Inferior parietal cortex (tissue), 1 donor: Measurements from ENCODE around the gene CATSPERE.
A peak's percentile ranks its signal among the peaks of the same experiment; 100 is the strongest.
"Not testable (repeated sequence)": the region's sequence is repeated elsewhere in the genome, so short reads cannot be mapped to it uniquely, and the experiment has no call there.

Experiments
- DNase-seq: peaks from one replicate; pipeline ENCODE4 v3.0.0-alpha.2; 2016; ENCODE audit errors: extremely low spot score

The CATSPERE gene

DNA sequence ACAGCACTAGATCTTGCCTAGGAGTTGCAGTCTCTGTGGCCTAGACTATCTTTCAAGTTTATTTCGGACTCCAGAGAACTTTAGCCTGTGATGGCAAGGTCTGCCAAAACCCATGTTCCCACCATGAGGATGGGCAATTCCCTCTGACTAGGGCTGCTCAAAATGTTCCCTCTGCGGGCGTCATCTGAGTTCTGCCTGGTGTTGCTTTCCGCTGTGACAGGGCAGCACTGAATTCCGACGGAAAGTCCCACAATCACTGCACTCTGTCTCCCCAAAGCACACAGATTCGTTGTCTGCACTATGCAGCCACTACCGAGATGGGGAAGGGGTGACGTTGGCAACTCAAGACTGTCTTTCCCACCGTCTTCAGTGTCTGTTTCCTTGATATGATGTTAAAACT, 75.2 kb downstream of the CATSPERE start:
- no peak for DNase-seq

DNA sequence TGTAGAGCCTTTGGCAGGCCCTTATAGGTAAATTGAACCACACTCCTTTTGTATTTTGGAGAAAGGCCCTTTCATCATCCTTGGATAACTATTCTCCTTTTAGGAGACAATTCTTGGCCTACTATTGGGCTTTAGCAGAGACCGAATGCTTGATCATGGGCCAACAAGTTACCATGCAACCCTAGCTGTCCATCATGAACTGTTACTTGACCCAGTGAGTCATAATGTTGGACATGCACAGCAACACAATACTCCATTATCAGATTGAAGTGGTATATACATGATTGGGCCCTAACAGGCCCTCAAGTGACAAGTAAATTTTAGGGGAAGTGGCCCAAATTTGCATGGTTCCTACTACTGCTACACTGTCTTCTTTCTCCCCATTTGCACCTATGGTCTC, 84.4 kb downstream of the CATSPERE start:
- DNase-seq = no peak

DNA sequence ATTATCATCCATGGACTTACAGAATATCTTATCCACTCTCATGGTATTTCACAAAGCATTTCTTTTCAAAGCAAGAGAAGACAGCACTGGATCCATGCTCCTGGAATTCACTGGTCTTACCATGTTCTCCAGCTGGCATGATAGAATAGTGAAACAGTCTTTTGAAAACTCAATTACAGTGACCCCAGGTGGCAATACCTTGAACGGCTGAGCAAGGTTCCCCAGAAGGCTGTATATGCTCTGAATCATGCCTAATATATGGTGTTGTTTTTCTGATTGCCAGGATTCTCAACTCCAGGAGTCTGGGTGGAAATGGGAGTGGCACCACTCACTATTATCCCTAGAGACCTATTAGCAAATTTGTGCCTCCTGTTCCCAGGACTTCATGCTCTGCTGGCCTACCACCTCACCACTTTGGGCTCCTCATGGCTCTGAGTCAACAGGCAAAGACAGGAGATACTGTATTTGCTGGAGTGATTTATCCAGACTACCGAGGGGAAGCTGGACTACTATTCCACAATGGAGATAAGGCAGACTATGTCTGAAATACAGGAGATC, 87.6 kb downstream of the CATSPERE start:
- no peak for DNase-seq

DNA sequence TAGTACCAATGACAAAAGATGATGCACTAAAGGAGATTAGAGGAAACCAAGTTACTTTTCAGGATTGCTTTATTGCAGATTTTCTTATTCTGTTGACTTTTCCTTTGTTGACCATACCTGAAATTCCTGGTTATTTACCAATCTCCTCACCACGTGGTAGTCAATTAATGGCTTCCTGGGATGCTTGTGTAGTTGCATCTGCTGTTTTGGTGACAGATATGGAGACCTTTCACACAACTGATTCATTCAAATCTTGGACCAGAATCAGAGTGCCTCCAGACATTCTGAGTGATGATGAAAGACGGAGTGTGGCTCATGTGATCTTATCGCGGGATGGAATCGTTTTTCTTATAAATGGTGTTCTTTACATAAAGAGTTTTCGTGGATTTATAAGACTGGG, 91.3 kb downstream of the CATSPERE start:
- no peak for DNase-seq

DNA sequence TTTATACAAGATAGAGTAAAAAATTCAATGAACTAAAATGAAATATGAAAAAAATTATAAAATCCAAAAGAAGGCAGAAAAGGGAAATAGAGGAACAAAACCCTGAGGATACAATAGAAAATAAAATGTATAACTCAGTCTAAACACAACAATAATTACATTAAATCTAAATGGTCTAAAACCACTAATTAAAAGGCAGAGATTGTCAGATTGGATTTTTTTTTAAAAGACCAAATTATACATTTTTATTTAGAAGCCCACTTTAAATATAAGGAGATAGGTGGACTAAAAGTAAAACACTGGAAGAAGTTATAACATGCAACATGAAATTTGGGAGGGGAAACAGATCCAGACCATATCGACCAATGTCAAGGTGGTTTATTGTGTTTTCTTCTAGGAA, 95.2 kb downstream of the CATSPERE start:
- DNase-seq = no peak

DNA sequence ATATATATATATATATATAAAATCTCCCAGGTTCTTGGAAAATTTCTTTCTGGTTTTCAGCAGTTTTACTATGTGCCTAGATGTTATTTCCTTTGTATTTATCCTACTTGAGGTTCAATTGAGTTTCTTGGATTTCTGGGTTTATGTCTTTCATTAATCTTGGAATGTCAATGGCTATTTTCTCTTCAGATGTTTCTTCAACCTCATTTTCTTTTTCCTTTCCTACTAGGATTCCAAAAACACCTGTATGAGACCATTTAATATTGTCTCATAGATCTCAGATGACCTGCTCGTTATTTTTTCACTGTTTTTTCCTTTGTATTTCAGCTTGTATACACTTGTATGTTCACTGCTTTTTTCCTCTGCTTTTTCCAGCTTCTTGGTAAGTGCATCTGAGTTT, 96.5 kb downstream of the CATSPERE start:
- no peak for DNase-seq

DNA sequence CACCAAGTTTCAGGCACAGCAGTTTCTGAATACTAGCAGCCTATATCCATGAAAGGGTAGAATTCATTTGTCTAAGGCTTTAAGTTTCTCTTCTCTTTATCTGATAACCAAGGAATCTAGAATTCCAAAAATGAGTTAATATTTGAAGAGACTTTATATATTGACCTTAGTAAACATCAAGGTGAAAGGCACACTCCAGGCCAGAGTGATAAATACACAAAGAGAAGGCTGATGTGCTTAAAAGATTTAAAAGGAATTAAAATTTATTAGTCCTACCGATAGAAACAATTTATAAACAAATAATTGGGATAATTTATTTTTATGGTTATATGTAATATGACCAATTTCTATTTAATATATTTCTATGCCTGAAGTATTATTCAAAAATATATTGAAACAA, 98.5 kb downstream of the CATSPERE start:
- DNase-seq = no peak

DNA sequence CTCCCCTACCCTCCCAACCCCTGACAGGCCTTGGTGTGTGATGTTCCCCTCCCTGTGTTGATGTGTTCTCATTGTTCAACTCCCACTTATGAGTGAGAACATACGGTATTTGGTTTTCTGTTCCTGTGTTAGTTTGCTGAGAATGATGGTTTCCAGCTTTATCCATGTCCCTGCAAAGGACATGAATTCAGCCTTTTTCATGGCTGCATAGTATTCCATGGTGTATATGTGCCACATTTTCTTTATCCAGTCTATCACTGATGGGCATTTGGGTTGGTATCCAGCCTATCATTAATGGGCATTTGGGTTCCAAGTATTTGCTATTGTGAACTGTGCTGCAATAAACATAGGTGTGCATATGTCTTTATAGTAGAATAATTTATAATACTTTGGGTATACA, 101.8 kb downstream of the CATSPERE start:
- not testable (repeated sequence) for DNase-seq

DNA sequence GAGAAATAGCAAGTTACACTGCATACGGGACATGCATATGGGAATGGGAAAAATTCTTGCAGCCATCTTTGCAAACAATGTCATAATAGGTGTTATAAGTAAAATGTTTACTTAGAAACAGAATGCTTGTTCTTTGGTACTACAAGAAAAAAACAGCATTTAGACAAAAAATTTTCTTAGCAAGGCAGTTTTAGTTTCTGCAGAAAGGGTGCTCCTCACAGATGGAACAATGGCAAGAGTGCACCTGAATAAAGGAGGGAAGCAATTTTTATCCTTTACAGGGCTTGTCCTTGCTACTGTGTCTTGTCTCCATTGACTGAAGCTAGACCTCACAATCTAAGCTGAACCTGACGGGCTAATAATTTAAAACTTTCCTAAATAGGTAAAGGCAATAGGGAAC, 112.7 kb downstream of the CATSPERE start:
- DNase-seq = no peak

DNA sequence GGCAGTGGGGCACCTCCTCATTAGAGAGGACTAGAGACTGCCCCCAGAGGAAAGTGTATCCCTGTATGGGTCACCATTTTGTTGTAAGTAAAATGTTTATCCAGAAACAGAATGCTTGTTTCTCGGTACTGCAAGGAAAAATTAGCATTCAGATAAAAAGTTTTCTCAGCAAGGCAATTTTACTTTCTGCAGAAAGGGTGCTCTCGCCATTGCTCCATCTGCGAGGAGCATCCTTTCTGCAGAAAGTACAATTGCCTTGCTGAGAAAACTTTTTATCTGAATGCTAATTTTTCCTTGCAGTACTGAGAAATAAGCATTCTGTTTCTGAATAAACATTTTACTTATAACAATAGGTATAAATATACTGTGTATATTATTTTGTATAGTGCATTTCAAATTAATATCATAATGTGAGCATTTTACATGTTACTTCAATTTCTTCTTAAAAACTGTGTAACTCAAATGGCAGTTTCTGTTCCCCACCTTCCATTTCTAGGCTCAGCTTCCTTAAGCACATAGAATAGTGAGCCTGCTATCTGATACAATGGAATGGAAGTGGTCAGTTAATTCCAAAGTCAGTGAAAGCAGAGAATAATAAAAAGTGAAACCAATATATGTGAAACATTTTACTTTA, 115.3 kb downstream of the CATSPERE start:
- no peak for DNase-seq

DNA sequence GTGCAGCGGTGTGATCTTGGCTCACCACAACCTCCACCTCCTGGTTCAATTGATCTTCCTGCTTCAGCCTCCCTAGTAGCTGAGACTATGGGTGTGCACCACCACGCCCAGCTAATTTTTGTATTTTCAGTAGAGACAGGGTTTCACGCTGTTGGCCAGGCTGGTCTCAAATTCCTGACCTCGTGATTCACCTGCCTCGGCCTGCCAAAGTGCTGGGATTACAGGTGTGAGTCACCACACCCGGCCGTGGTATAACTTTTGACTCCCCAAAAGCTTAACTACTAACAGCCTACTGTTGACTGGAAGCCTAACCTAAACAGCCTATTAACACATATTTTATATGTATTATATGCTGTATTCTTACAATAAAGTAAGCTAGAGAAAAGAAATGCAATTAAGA, 117.1 kb downstream of the CATSPERE start:
- not testable (repeated sequence) for DNase-seq

DNA sequence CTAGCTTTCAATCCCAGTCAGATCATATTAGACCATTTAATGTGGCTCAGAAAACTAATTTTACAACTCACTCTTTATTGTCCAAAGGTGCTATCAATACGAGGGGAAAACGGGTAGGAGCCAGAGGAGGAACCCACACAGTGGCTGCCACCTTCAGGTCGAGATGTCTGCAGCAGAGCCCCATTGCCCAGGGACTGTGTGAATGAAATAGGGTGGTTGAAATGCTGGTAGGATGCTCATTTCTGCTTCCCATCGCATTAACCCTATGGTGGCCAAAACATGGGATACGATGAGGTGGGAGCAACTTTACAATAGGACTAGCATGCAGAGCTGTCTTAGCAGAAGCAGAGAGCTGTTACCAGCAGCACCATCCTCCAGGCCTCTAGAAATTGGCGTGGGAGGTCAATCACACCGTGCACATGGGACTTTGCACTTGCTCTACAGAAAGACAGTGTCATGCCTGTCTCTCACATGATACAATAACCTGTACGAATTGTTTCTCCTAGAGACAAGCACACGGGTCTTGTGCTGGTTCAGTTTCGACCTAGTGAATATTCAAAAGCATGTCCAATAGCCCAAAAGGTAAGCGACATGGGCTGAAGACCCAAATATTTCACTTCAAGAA, 122.4 kb downstream of the CATSPERE start:
- DNase-seq = no peak

DNA sequence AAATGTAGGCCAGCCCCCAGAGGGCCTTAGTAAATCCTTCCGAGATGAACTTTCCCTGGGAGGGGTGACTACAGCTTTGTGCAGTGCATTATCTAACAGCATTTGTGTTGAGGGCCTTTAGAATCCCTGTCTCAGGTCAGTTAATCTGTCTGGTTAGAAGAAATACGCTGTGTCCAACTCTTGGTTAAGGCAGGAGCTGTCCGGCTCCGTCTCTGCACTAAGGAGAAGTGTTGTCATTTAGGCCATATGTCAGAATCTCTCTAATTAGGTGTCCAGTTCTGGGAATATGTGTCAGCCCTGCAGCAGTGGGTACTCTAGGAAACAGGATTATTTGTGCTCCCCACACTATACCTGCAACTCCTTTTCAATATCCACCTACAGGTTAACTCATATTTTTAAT, 124.8 kb downstream of the CATSPERE start:
- no peak for DNase-seq

DNA sequence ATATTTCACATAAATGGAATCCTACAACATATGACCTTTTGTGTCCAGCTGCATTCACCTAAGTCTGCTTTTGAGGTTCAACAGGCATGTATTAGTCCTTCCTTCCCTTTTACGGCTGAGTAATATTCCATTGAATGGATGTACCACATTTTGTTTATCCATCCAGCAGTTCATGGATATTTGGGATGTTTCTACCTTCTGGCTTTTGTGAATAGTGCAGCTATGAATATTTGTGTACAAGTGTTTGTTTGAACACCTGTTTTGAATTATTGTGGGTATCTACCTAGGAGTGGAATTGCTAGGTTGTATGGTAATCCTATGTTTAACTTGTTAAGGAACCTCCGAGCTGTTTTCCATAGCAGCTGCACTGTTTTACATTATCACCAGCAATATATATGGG, 129.6 kb downstream of the CATSPERE start:
- DNase-seq = no peak

DNA sequence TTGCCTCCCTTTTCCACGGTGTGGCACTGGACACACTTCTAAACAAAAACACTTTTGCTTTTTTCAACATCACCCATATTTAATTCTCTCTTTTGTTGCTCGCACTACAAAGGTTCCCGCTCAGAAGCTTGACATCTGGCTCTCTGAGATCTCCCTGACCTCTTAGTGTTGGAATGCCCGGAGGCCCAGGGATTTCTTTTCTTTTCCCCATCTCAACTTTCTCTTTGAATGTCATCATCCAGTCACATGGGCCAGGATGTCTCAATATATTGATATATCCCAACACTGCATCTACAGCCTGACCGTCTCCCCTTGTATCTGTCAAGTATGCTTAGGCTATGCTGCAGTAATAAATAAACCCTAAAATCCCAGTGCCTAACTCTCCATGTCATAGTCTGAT, 137.5 kb downstream of the CATSPERE start:
- DNase-seq = no peak

DNA sequence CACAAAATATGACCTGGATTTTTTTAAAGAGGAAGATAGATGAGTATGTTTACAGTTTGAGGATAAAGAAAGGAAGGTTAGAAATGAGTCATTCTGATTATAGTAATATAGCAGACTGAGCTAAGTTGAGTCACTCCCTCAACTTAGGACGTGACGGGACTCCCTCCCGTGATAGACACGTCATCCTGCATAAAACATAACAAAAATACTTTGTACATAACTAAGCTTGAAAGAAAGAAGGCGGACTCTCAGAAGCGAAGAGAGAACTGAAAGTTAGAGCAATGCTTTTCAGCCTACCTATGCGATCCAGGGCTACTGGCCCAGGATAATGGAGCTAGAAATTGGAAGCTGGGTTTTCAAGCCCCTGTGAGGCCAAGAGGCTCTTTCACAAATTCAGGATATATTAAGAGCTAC, 138.9 kb downstream of the CATSPERE start:
- peak; percentile 8 for DNase-seq

DNA sequence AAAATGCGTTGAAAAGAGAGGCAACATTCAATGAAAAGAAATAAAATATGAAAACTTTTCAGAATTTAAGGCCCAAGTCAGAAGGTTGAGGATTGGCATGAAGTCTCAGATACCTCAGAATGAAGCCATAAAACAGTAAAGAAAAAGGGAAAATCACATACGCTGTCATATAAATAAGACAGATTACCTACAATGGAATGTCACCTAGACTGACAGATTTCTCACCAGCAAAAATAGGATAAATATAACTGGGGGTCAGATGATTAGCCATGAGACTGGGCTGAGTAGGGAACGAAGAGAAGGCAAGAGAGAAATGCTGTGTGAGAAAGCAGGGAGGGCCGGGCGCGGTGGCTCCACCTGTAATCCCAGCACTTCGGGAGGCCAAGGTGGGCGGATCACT, 140.3 kb downstream of the CATSPERE start:
- no peak for DNase-seq

DNA sequence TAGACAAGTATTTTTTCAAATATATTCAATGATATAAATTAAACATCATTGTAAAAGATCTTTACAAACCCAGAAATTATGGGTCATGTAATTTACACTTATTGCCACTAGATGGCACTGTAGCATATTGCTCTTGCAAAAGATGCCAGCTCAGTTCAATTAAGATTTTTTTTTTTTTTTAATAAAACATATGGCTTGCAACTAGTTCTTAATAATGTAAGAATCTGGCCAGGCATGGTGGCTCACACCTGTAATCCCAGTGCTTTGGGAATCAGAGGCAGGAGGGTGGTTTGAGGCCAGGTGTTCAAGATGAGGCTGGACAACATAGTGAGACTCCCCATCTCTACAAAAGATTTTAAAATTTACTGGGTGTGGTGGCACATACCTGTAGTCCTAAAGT, 142.4 kb downstream of the CATSPERE start:
- peak; percentile 69 for DNase-seq

DNA sequence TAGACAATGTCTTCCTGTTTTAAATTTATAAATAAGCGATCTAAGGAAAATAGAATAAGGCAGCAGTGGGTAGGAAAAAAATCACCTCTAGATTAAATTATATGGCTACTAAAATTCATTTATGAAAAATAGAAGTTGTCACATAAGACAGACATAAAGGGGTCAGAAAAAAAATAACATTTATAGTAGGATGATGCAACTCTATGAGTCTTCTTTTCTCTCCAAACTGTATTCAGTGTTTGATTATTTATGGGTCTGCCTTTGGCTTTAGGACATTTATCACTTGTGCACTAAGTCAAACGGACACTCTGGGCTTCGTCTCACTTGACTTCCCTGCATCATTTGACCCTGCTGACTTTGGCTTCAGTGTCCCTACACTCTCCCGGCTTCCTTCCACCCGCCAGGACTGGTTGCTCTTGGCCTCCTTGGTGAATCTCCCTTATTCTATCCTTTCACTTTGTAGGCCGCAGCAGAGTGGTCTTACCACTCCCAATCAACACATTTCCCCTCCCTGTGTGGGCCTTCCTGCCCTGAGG, 144.8 kb downstream of the CATSPERE start:
- no peak for DNase-seq

DNA sequence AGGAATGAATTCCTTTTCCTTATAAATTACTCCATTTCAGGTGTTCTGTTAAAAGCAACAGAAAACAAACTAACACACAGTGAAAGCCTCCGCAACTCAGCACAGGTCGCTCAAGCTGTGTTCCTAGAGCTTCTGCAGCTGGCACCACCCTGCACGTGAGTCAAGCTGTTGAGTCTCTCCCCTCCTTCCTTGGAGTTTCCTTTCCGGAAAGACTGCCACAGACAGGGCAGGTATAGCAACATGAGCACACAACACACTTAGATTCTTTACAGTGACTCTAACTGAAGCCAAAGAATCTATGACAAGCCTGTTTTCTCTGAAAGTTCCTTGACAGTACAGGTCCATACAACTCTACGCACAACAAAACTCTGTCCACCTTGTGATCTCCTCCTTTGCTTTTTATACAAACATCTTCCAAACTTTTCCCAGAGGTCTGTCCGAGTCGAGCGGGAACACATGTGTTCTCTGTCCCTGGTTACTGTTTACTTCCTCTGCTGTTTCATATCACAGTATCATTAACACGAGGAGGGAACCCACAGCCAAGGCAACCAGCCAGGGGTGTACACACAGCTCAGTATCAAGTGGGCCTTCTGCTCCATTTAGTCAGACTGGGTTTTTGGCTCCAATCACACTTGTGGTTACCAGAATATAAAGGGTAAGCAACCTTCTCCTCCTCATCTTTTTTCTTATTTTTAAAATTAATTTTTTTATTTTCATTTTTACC, 153.2 kb downstream of the CATSPERE start:
- no peak for DNase-seq

DNA sequence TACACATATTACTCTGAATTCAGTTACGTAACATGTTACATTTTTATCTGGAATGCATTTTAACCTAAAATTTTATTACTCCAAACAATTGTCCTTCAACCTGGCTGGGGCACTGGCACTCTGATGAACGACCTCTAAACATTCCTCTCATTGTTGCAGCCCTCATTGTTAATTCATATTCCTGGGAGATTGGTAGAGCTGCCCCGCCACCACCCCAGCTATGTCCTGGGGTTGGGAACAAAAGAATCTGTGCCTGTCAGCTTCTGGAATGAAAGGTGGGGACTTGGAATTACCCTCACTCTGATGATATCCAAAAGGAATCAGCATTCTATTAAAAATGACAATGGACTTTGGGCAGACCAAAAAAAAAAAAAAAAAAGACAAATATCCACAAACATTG, 153.8 kb downstream of the CATSPERE start:
- no peak for DNase-seq

DNA sequence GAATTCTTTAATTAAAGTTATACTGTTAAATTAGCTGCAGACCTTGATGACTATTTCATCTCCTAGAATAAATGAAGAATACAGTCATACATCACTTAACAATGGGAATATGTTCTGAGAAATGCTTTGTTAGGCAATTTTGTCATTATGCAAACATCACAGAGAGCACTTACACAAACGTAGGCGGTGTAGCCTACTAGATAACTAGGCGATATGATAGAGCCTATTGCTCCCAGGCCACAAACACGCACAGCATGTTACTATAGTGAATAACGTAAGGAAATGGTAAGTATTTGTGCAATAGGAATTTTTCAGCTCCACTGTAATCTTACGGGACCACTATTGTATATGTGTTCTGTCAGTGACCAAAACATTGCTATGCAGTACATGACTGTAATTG, 154.2 kb downstream of the CATSPERE start:
- no peak for DNase-seq

DNA sequence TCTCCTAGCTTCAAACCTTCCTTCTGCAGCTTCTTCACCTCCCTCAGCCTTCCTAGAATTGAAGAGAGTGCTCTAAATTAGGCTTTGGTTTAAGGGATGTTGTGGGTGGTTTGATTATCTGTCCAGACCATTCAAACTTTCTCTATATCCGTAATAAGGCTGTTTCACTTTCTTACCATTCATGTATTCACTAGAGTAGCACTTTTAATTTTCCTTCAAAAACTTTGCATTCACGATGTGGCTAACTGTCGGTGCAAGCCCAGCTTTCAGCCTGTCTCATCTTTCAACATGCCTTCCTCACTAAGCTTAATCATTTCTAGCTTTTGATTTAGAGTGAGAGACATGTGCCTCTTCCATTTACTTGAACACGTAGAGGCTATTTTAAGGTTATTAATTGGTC, 165.6 kb downstream of the CATSPERE start:
- no peak for DNase-seq
